ENCODE data around the gene TFF1.

The TFF1 gene

GRCh38 chr21:42362700-42363099 is 3.6 kb downstream of the TFF1 start:
- DNase-seq (ENCODE audit: low spot score): no peak

- DNase-seq (ENCODE audit: low spot score): no peak
Observed at GRCh38 chr21:42362198-42362597, 4.1 kb downstream of the TFF1 start.

- no peak for DNase-seq (ENCODE audit: low spot score)
Observed at GRCh38 chr21:42361286-42361685, 5.0 kb downstream of the TFF1 start.

- DNase-seq (ENCODE audit: low spot score): no peak
Observed at GRCh38 chr21:42360317-42360716, 6.0 kb downstream of the TFF1 start.

GRCh38 chr21:42358937-42359336 is 7.4 kb downstream of the TFF1 start:
- no peak for DNase-seq (ENCODE audit: low spot score)

- DNase-seq (ENCODE audit: low spot score): no peak
Observed at GRCh38 chr21:42358261-42358660, 8.1 kb downstream of the TFF1 start.

- no peak for DNase-seq (ENCODE audit: low spot score)
Observed at GRCh38 chr21:42357307-42357706, 9.0 kb downstream of the TFF1 start.

GRCh38 chr21:42356650-42357049 is 9.7 kb downstream of the TFF1 start:
- no peak for DNase-seq (ENCODE audit: low spot score)

GRCh38 chr21:42356046-42356445 is 10.3 kb downstream of the TFF1 start:
- no peak for DNase-seq (ENCODE audit: low spot score)

GRCh38 chr21:42353623-42354022 is 12.7 kb downstream of the TFF1 start:
- DNase-seq (ENCODE audit: low spot score): no peak

- DNase-seq (ENCODE audit: low spot score): no peak
Observed at GRCh38 chr21:42352441-42353095, 13.8 kb downstream of the TFF1 start.

- DNase-seq (ENCODE audit: low spot score): no peak
Observed at GRCh38 chr21:42351626-42352440, 14.5 kb downstream of the TFF1 start.

GRCh38 chr21:42350927-42351426 is 15.4 kb downstream of the TFF1 start, which contains the start of gene TFF2:
Gene TFF2 (minus strand): TSS chr21:42350994. CDS start chr21:42350957, 37 bp downstream.
- DNase-seq (ENCODE audit: low spot score): no peak

- DNase-seq (ENCODE audit: low spot score): no peak
Observed at GRCh38 chr21:42350318-42350910, 15.9 kb downstream of the TFF1 start.

GRCh38 chr21:42349420-42350317 is 16.7 kb downstream of the TFF1 start:
- no peak for DNase-seq (ENCODE audit: low spot score)

GRCh38 chr21:42348762-42349161 is 17.6 kb downstream of the TFF1 start:
- DNase-seq (ENCODE audit: low spot score): no peak

GRCh38 chr21:42347601-42348327 is 18.6 kb downstream of the TFF1 start:
- no peak for DNase-seq (ENCODE audit: low spot score)

- no peak for DNase-seq (ENCODE audit: low spot score)
Observed at GRCh38 chr21:42346866-42347600, 19.3 kb downstream of the TFF1 start.

- DNase-seq (ENCODE audit: low spot score): no peak
Observed at GRCh38 chr21:42346441-42346840, 19.9 kb downstream of the TFF1 start.

GRCh38 chr21:42344631-42345030 is 21.7 kb downstream of the TFF1 start:
- no peak for DNase-seq (ENCODE audit: low spot score)
